Hepatocyte (in vitro differentiated cells): ENCODE data around the gene CD226. TPM values are rescaled to one million over a fixed set of nuclear protein-coding genes. Genes with fewer than 3 reads are reported as not detected.

ENCODE experiments used
- DNase-seq: peaks from one replicate; pipeline ENCODE4 v3.0.0-alpha.2; 2016; ENCODE audit warnings: low spot score
- H2AFZ ChIP-seq: fragments of 200-600 bp; sonication (generic); 2 replicates; pipeline ENCODE4 v1.6.0; 2016; ENCODE audit warnings: antibody characterized with exemption, mild to moderate bottlenecking
- H3K27ac ChIP-seq: fragments of 200-600 bp; sonication (generic); 2 replicates; pipeline ENCODE4 v1.5.1; 2016; ENCODE audit warnings: mild to moderate bottlenecking
- H3K27me3 ChIP-seq: fragments of 200-600 bp; sonication (generic); 2 replicates; pipeline ENCODE4 v1.6.1; 2016
- H3K36me3 ChIP-seq: fragments of 200-600 bp; sonication (generic); replicated peaks from 2 replicates; pipeline ENCODE4 v1.5.1; 2016; ENCODE audit warnings: low read depth; ENCODE audit not compliant: insufficient read depth
- H3K4me1 ChIP-seq: fragments of 200-600 bp; sonication (generic); 2 replicates; pipeline ENCODE4 v1.5.1; 2016; ENCODE audit warnings: mild to moderate bottlenecking, moderate library complexity; ENCODE audit not compliant: insufficient read depth
- H3K4me2 ChIP-seq: fragments of 200-600 bp; sonication (generic); 2 replicates; pipeline ENCODE4 v1.6.0; 2016
- H3K4me3 ChIP-seq: fragments of 200-600 bp; sonication (generic); 2 replicates; pipeline ENCODE4 v1.5.1; 2016; ENCODE audit warnings: mild to moderate bottlenecking
- H3K79me2 ChIP-seq: fragments of 200-600 bp; sonication (generic); 2 replicates; pipeline ENCODE4 v1.6.0; 2017; ENCODE audit warnings: mild to moderate bottlenecking
- H3K9me2 ChIP-seq: fragments of 200-600 bp; sonication (generic); replicated peaks from 2 replicates; pipeline ENCODE4 v1.6.0; 2017; ENCODE audit warnings: mild to moderate bottlenecking; ENCODE audit not compliant: insufficient read depth
- H3K9me3 ChIP-seq: fragments of 200-600 bp; sonication (generic); 2 replicates; pipeline ENCODE4 v1.5.1; 2016; ENCODE audit warnings: low read depth, mild to moderate bottlenecking
- H4K20me1 ChIP-seq: fragments of 200-600 bp; sonication (generic); 2 replicates; pipeline ENCODE4 v1.6.0; 2016; ENCODE audit warnings: mild to moderate bottlenecking; ENCODE audit not compliant: insufficient read depth, poor library complexity, severe bottlenecking
- EZH2 ChIP-seq: fragments of 200-600 bp; sonication (generic); IDR thresholded peaks from 2 replicates; pipeline ENCODE4 v1.6.1; 2016; ENCODE audit warnings: antibody characterized with exemption, mild to moderate bottlenecking, borderline replicate concordance
- EZH2phosphoT487 ChIP-seq: fragments of 200-600 bp; sonication (generic); IDR thresholded peaks from one replicate; pipeline ENCODE4 v1.6.1; 2018; ENCODE audit warnings: antibody characterized with exemption, mild to moderate bottlenecking, low read depth, moderate library complexity; ENCODE audit not compliant: unreplicated experiment, severe bottlenecking
- WGBS: methylation state at CpG from one replicate; pipeline ENCODE4 v1.1.6; 2016; ENCODE audit warnings: low lambda C conversion rate; ENCODE audit errors: missing lambda C conversion rate; 5-methylcytosine and 5-hydroxymethylcytosine counted together
- polyA plus RNA-seq: library from polyadenylated mRNA; unstranded; fragments of >200 nt; fragmentation: Nextera tagmentation; extraction: Ambion mirVana; gene quantifications from 2 replicates; pipeline ENCODE4 v1.2.1, GENCODE V29; 2016
- total RNA-seq: library from RNA; depleted of rRNA; stranded (reverse); fragments of >200 nt; gene quantifications from 2 replicates; pipeline ENCODE4 v1.2.3, GENCODE V29; 2014
- TF ChIP-seq, protein P1 (sequence below): fragments of 200-600 bp; sonication (generic); IDR thresholded peaks from 2 replicates; pipeline ENCODE4 v1.5.1; 2016; ENCODE audit warnings: antibody characterized with exemption, mild to moderate bottlenecking; ENCODE audit not compliant: poor library complexity

CD226 gene
- total and polyA plus RNA-seq, 2 experiments from 2014 or later: 0.07 TPM; not detected in 1

DNA sequence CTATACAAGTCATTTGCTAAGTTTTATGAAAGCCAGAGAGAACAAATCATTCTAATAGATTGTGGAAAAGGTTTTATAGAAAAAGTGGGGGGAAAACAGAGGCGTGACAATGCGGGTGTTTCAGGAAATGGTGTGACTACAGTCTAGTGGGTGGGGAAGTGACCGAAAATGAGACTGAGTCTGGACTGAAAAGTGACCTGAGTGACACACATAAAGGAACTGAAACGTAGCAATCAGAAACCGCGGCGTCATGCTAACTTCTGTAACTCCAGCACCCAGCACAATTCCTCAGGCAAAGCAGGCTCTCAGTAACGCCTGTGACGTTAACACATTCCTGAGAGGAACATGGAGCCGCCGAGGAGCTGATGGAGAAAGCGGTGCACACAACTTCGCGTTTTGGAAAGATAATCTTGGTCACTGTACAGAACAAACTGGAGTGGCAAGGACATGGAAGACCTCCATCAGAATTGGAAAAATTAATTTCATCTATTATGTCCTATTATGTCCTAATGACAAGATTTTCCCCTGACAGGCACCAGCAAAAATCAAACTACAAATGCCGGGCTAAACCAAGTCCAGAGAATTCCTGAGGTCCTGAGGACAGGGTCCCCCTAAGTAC is 1.4 kb upstream of the CD226 start:
- TF ChIP-seq, protein P1, sequence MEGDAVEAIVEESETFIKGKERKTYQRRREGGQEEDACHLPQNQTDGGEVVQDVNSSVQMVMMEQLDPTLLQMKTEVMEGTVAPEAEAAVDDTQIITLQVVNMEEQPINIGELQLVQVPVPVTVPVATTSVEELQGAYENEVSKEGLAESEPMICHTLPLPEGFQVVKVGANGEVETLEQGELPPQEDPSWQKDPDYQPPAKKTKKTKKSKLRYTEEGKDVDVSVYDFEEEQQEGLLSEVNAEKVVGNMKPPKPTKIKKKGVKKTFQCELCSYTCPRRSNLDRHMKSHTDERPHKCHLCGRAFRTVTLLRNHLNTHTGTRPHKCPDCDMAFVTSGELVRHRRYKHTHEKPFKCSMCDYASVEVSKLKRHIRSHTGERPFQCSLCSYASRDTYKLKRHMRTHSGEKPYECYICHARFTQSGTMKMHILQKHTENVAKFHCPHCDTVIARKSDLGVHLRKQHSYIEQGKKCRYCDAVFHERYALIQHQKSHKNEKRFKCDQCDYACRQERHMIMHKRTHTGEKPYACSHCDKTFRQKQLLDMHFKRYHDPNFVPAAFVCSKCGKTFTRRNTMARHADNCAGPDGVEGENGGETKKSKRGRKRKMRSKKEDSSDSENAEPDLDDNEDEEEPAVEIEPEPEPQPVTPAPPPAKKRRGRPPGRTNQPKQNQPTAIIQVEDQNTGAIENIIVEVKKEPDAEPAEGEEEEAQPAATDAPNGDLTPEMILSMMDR: no peak
- TF ChIP-seq EZH2phosphoT487: no peak
- TF ChIP-seq EZH2: no peak
- Histone ChIP-seq H3K36me3 (no peaks in the 10 kb centered on the region), H3K27me3 (no peaks in the 10 kb centered on the region), H2AFZ (no peak overlapping the region), H3K4me2 (no peak overlapping the region), H3K27ac (no peak overlapping the region), H3K9me3 (no peaks in the 10 kb centered on the region), H4K20me1 (no peaks in the 10 kb centered on the region), H3K79me2 (no peaks in the 10 kb centered on the region), H3K4me3 (no peak overlapping the region), H3K4me1 (no peaks in the 10 kb centered on the region), H3K9me2 (no peaks in the 10 kb centered on the region)
- DNase-seq: no peak
- 80% methylated on average over 15 of the region's 15 CpGs for WGBS

DNA sequence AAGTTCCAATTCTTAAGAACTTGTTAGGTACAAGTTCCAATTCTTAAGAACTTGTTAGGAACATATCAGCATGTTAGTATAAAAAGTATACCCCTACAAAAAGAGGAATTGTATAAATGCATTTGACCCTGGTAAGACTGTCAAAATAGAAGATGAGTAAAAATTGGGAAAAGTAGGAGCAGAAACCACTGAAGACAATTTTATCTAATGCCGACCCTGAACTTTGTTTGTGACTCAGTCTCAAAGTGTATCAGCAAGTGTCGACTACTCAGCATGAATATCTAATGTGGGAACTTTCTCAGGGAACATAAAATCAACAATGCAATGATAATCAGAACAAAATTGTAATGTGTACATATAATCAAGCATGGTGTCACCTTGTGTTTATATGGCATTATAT is 583 bp upstream of the CD226 start:
- no peaks in the 10 kb centered on the region for H3K27me3 ChIP-seq
- 84% methylated on average over 2 of the region's 2 CpGs for WGBS
- no peak overlapping the region for H3K27ac ChIP-seq
- H3K4me3 ChIP-seq: no peak overlapping the region
- TF ChIP-seq EZH2 (no peak), EZH2phosphoT487 (no peak)
- TF ChIP-seq, protein P1: no peak
- no peak overlapping the region for H3K4me2 ChIP-seq
- no peaks in the 10 kb centered on the region for H4K20me1 ChIP-seq
- no peaks in the 10 kb centered on the region for H3K9me3 ChIP-seq
- H3K4me1 ChIP-seq: no peaks in the 10 kb centered on the region
- H3K9me2 ChIP-seq: no peaks in the 10 kb centered on the region
- H3K36me3 ChIP-seq: no peaks in the 10 kb centered on the region
- no peak overlapping the region for H2AFZ ChIP-seq
- DNase-seq: no peak
- H3K79me2 ChIP-seq: no peaks in the 10 kb centered on the region

DNA sequence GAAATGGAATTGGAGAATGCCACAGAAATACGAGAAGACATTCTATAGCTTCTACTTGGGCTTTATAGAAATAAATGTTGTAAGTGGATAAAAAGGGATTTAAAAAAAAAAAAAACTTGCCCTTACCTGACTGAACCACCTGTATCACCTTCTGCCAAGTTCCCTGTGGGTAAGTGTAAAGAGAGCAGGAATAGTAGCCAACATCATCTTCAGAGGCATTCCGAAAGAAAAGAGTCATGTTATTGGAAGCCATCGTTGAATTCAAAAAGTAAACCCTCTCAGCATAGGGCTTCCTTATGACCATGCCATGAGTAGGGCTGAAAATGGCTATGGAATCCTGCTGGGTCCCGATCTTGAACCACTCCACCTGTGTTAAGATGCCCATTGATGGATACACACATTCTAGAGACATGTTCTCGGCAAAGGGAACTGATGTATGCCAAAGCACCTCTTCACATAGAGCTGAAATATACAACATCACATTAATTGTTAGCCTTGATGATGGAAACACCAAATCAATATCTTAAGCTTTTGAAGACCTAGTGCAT is 991 bp downstream of the CD226 start:
- H3K27ac ChIP-seq: no peak overlapping the region
- TF ChIP-seq EZH2: no peak
- TF ChIP-seq, protein P1: no peak
- no peak for TF ChIP-seq EZH2phosphoT487
- WGBS: 94% methylated on average over 5 of the region's 5 CpGs
- no peaks in the 10 kb centered on the region for H3K79me2 ChIP-seq
- no peak overlapping the region for H2AFZ ChIP-seq
- no peaks in the 10 kb centered on the region for H3K27me3 ChIP-seq
- DNase-seq: no peak
- no peaks in the 10 kb centered on the region for H3K9me2 ChIP-seq
- no peaks in the 10 kb centered on the region for H3K4me1 ChIP-seq
- H3K4me2 ChIP-seq: no peak overlapping the region
- no peak overlapping the region for H3K4me3 ChIP-seq
- no peaks in the 10 kb centered on the region for H3K9me3 ChIP-seq
- H3K36me3 ChIP-seq: no peaks in the 10 kb centered on the region
- no peaks in the 10 kb centered on the region for H4K20me1 ChIP-seq
